HG03066 (cell line): ENCODE data around the gene MTMR4.
"Not testable (repeated sequence)": the region's sequence is repeated elsewhere in the genome, so short reads cannot be mapped to it uniquely, and the experiment has no call there.

Experiments
- ATAC-seq: cut with Tn5 transposase; IDR thresholded peaks from one replicate; pipeline ENCODE4 v1.9.1; 2021; ENCODE audit warnings: low read depth; ENCODE audit not compliant: unreplicated experiment

MTMR4 gene

GRCh38 chr17:58493506-58493905, 20.9 kb downstream of the MTMR4 start:
- no peak for ATAC-seq

DNA sequence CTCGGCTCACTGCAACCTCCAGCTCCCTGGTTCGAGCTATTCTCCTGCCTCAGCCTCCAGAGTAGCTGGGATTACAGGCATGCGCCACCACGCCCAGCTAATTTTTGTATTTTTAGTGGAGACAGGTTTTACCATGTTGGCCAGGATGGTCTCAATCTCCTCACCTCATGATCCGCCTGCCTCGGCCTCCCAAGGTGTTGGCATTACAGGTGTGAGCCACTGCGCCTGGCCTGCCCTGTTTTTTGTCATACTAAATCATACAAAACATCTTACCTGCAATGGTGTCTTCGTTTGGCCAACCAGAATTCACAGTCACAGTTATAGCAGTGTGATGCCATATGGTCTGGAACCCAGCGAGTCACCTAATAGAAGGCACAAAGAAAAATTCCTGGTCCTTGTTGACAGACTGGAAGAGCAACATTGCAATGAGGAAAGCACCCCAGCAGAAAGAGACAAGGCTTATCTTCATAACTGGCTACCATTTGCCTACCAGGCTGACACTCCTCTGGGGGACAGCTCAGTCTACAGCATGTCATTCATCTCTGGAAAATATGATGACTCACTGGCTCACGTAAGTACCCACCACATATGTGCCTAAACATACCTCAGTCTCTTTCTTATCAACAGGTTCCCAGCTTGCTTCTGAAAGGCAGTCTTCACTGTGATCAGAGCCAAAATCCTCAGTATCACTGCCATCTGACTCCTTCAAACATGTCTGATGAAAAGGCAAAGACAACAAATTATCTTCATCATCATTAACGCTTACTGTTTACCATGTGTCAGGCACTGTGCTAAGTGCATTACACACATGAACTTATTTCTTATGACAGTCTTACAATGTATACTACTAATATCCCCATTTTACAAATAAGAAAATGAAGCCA, 22.0 kb downstream of the MTMR4 start:
- ATAC-seq, result no peak

GRCh38 chr17:58491510-58492045, 22.9 kb downstream of the MTMR4 start:
- ATAC-seq, result no peak

GRCh38 chr17:58488428-58488890, 26.0 kb downstream of the MTMR4 start:
- no peak for ATAC-seq

GRCh38 chr17:58487589-58488427, 26.6 kb downstream of the MTMR4 start, which contains the start of gene HSF5:
TSS of gene HSF5 (minus strand) at chr17:58488408. CDS start at chr17:58488274, 134 bp downstream.
- ATAC-seq, result no peak

GRCh38 chr17:58484600-58484999, 29.8 kb downstream of the MTMR4 start:
- no peak for ATAC-seq

GRCh38 chr17:58481798-58482197, 32.6 kb downstream of the MTMR4 start:
- ATAC-seq, result not testable (repeated sequence)

DNA sequence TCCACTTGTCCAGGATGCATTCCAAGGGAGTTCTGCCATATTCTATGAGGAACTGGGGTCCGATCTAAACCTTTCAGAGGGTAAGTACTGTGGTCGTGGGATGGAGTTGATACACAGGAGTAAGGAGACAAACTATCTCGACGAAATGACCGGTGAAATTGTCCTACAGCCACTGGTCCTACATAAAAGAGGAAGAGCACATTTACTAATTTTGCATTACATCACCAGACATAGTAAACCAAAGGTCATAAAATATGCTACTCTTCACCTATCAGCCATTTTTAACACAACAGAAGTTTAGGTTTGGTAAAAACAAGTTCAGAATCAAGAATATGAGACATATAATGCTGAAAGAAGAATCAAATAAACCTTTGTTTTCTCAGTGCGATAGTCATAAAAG, 34.3 kb downstream of the MTMR4 start:
- ATAC-seq, result no peak

DNA sequence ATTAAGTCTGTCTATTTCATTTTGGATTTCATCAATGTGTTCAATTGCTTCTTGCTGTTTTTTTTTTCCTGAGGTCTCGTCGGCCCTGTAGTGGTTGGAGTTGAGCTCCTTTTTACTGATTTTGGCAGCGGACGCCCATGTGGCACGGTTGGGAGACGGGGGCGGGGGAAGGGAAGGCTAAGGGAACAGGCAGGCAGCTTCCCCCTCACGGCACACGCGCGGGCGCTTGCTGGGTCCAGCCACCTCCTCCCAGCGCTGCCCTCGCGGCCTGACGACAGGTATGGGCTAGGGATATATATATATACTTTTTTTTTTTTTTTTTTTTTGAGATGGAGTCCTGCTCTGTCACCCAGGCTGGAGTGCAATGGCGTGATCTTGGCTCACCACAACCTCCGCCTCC, 37.6 kb downstream of the MTMR4 start:
- ATAC-seq, result no peak

DNA sequence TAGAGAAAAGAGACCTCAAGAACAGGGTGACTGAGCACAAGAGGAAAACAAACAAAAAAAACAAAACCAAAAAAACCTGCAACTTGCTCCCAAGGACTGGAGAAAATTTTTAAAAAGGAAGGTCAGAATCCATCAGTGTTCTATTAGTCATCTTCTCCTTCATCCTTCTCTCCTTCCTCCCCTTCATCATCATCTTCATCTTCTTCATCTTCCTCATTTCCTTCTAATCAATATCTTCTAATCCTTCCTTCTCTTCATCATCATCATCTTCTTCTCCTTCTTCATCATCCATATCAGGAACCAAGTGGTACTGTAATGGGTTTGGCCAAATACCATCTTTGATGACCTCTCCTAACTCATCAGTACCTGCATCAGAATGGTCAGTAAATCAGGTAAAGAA, 38.5 kb downstream of the MTMR4 start:
- ATAC-seq, result no peak

DNA sequence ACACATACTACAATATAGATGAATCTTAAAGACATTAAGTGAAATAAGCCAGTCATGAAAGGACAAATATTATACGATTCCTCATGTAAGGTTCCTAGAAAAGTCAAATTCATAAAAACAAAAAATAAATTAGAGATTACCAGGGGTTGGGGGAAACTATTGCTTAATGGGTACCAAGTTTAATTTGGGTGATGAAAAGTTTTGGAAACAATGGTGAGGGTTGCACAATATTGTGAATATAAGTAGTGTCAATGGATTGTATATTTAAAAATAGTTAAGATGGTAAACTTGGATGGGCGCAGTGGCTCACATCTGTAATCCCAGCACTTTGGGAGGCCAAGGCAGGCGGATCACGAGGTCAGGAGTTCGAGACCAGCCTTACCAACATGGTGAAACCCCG, 44.1 kb downstream of the MTMR4 start:
- no peak for ATAC-seq

DNA sequence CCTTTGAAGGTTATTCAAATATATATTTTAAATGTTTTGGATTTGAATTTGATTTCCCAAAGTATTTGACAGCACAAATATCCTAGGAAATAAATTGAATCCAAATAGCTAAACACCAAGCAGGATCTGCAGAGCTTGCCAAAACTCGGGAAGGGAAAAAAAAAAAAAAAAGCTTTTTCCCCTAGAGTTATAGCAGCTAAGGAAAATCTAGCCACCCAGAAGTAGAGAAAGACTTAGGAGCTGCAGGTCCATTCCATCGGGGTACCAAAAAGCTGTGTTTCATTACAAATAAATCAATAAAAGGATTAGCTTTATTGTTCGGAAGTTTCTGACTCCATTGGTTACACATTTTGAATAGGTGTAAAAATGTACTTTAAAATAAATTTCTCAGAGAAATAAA, 45.5 kb downstream of the MTMR4 start:
- no peak for ATAC-seq

DNA sequence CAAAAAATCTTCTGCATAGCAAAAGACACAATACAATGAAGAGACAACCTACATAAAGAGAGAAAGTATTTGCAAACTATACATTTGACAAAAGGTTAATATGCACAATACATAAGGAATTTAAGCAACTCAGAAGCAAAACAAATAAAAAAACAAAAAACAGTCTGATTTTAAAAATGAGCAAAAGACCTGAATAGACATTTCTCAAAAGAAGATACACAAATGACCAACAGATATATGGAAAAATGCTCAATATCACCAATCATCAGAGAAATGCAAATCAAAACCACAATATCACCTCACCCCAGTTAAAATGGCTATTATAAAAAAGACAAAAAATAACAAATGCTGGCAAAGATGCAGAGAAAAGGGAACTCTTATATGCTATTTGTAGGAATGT, 58.9 kb downstream of the MTMR4 start:
- no peak for ATAC-seq

DNA sequence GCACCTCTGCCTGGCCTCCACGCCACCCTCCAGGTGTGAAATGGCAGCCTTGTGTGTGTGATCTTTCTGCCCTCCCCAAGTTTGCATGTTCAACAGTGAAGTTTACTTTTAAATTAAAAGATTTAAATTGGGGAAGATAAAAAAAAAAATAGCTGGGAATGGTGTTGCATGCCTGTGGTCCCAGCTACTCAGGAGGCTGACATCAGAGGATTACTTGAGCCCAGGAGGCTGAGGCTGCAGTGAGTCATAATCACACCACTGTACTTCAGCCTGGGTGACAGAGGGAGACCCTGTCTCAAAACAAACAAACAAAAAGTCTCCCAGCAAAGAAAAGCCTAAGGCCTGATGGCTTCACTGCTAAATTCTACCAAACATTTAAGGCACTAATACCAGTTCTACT, 61.7 kb downstream of the MTMR4 start:
- no peak for ATAC-seq

DNA sequence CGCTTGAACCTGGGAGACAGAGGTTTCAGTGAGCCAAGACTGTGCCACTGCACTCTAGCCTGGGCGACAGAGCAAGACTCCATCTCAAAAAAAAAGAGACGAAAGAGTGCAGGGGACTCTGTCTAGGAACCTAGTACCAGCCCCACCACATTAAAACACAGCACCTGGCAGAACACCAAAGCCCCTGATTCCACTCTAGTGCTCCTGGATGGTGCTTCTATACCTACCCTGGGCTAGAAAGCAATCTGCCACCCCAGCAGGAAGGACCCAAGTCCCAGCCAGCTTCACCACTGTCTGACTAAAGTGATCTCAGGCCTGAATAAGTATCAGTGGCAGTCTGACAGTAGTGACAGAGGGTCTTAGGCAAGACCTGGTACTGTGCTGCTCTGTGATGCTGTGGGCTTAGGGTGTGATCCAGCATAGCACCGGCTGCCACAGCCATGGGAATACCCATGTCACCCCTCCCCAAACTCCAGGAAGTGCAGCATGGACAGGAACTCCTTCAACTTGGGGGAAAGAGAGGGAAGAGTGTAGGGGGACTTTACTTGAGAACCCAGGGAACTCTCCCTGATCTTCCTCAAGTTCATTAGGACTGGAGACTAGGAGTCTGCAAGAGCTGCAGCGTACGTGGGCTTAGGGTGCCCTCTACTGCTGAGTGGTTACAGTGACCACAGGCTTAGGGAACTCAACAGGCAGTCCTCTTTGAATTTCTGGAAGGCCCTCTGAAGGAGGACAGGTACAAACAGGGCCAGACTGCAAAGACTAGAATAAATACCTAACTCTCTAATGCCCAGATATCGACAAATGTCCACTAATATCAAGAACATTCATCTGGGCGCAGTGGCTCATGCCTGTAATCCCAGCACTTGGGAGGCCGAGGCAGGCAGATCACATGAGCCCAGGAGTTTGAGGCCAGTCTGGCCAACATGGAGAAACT, 67.1 kb downstream of the MTMR4 start:
- ATAC-seq, result peak; percentile 54

GRCh38 chr17:58446086-58446485, 68.4 kb downstream of the MTMR4 start:
- ATAC-seq, result no peak
